Stimulated activated naive B cell treated with anti-CD40 and anti-IgM and Interleukin-4, amounts not matched to agents 10 μg/mL and 1 μg/mL and 100 μg/mL, for 72 hours (primary cell): Measurements from ENCODE around the gene IL17RC.
"Not testable (repeated sequence)": the region's sequence is repeated elsewhere in the genome, so short reads cannot be mapped to it uniquely, and the experiment has no call there.

Experiments
- ATAC-seq, 2 donors: fragments of 150-1000 bp; cut with Tn5 transposase; replicated peaks; 2 replicates each; pipeline ENCODE4 v1.10.0; 2021; ENCODE audit warnings: moderate library complexity in 1 of 2
- DNase-seq: peaks from one replicate; pipeline ENCODE4 v3.0.0; 2021
- H3K27ac Mint-ChIP-seq: one replicate; pipeline ENCODE4 v1.8.0; 2022; ENCODE audit warnings: mild to moderate bottlenecking, mixed read lengths
- H3K27me3 Mint-ChIP-seq, 2 donors: one replicate each; pipeline ENCODE4 v1.8.0; 2022; ENCODE audit warnings: mixed read lengths in 2 of 2
- H3K36me3 Mint-ChIP-seq, 2 donors: one replicate each; pipeline ENCODE4 v1.8.0; 2022; ENCODE audit warnings: mixed read lengths in 2 of 2, mild to moderate bottlenecking in 1 of 2
- H3K4me1 Mint-ChIP-seq, 2 donors: one replicate each; pipeline ENCODE4 v1.8.0; 2022; ENCODE audit warnings: mixed read lengths in 2 of 2, mild to moderate bottlenecking in 1 of 2
- H3K4me3 Mint-ChIP-seq, 2 donors: one replicate each; pipeline ENCODE4 v1.8.0; 2022; ENCODE audit warnings: mild to moderate bottlenecking in 2 of 2, mixed read lengths in 2 of 2, moderate library complexity in 1 of 2
- H3K9me3 Mint-ChIP-seq, 2 donors: one replicate each; pipeline ENCODE4 v1.8.0; 2022; ENCODE audit warnings: mixed read lengths in 2 of 2, mild to moderate bottlenecking in 1 of 2

Gene IL17RC

GRCh38 chr3:9900965-9901415 lies 15.9 kb upstream of the IL17RC start:
- peaks cover 17 to 34% of the 10 kb centered on the region in 2 donors for H3K4me1 Mint-ChIP-seq
- not testable (repeated sequence) for DNase-seq, ATAC-seq, H3K36me3 Mint-ChIP-seq, H3K27me3 Mint-ChIP-seq, H3K4me3 Mint-ChIP-seq, H3K27ac Mint-ChIP-seq, H3K9me3 Mint-ChIP-seq

GRCh38 chr3:9901967-9902366 lies 14.9 kb upstream of the IL17RC start:
- H3K27ac Mint-ChIP-seq = no peak overlapping the region
- no peak for ATAC-seq
- H3K4me1 Mint-ChIP-seq = peaks cover 15 to 34% of the 10 kb centered on the region in 2 donors
- peaks cover 0 to 6% of the 10 kb centered on the region in 2 donors for H3K27me3 Mint-ChIP-seq
- peaks cover 0 to 5% of the 10 kb centered on the region in 2 donors for H3K36me3 Mint-ChIP-seq
- DNase-seq = no peak
- H3K4me3 Mint-ChIP-seq = no peak overlapping the region
- H3K9me3 Mint-ChIP-seq = no peaks in the 10 kb centered on the region

GRCh38 chr3:9902372-9903237 lies 14.3 kb upstream of the IL17RC start, which contains the start of gene IL17RE:
Gene IL17RE (plus strand): TSS chr3:9902848. CDS start chr3:9902933, 85 bp downstream.
- Mint-ChIP-seq H3K27ac (no peak within 1 kb of the TSS), H3K36me3 (peaks cover 0 to 5% of the 10 kb centered on the region in 2 donors), H3K4me1 (peaks cover 13 to 31% of the 10 kb centered on the region in 2 donors), H3K4me3 (no peak within 1 kb of the TSS), H3K9me3 (no peaks in the 10 kb centered on the region), H3K27me3 (peaks cover 0 to 6% of the 10 kb centered on the region in 2 donors)
- no peak for ATAC-seq
- no peak for DNase-seq

- DNase-seq (no peak), ATAC-seq (no peak)
- H3K4me1 Mint-ChIP-seq = peaks cover 9 to 25% of the 10 kb centered on the region in 2 donors
- H3K27ac Mint-ChIP-seq = no peak overlapping the region
- H3K27me3 Mint-ChIP-seq = peaks cover 0 to 6% of the 10 kb centered on the region in 2 donors
- H3K9me3 Mint-ChIP-seq = no peaks in the 10 kb centered on the region
- no peak overlapping the region for H3K4me3 Mint-ChIP-seq
- H3K36me3 Mint-ChIP-seq = peaks cover 0 to 2% of the 10 kb centered on the region in 2 donors
Measured at GRCh38 chr3:9903238-9903624, 13.7 kb upstream of the IL17RC start.

- Mint-ChIP-seq H3K4me3 (no peak overlapping the region), H3K27me3 (peaks cover 0 to 6% of the 10 kb centered on the region in 2 donors), H3K9me3 (no peaks in the 10 kb centered on the region), H3K4me1 (peaks cover 6 to 18% of the 10 kb centered on the region in 2 donors), H3K36me3 (no peaks in the 10 kb centered on the region), H3K27ac (no peak overlapping the region)
- DNase-seq (no peak), ATAC-seq (no peak)
Measured at GRCh38 chr3:9903904-9904303, 13.0 kb upstream of the IL17RC start.

GRCh38 chr3:9906480-9906879 lies 10.4 kb upstream of the IL17RC start:
- H3K4me1 Mint-ChIP-seq = peaks cover 14 to 26% of the 10 kb centered on the region in 2 donors
- H3K4me3 Mint-ChIP-seq = no peak overlapping the region
- ATAC-seq (no peak), DNase-seq (no peak)
- peaks cover 0 to 3% of the 10 kb centered on the region in 2 donors for H3K36me3 Mint-ChIP-seq
- no peak overlapping the region for H3K27ac Mint-ChIP-seq
- H3K9me3 Mint-ChIP-seq = no peaks in the 10 kb centered on the region
- peaks cover 4 to 9% of the 10 kb centered on the region in 2 donors for H3K27me3 Mint-ChIP-seq

GRCh38 chr3:9908286-9908685 lies 8.6 kb upstream of the IL17RC start:
- ATAC-seq = no peak

GRCh38 chr3:9909221-9910013 lies 7.5 kb upstream of the IL17RC start:
- DNase-seq (no peak), ATAC-seq (peak; percentile 65 to 67)
- Mint-ChIP-seq H3K4me1 (peaks cover 8 to 11% of the 10 kb centered on the region in 2 donors), H3K36me3 (peaks cover 3 to 6% of the 10 kb centered on the region in 2 donors), H3K27ac (no peak overlapping the region), H3K27me3 (peaks cover 13 to 18% of the 10 kb centered on the region in 2 donors), H3K9me3 (no peaks in the 10 kb centered on the region), H3K4me3 (no peak overlapping the region)

More at GRCh38 chr3:9908286-9908685, 8.6 kb upstream of the IL17RC start:
- H3K36me3 Mint-ChIP-seq = peaks cover 3 to 6% of the 10 kb centered on the region in 2 donors
- H3K9me3 Mint-ChIP-seq = no peaks in the 10 kb centered on the region
- DNase-seq = no peak
- H3K4me3 Mint-ChIP-seq = no peak overlapping the region
- peaks cover 10 to 14% of the 10 kb centered on the region in 2 donors for H3K4me1 Mint-ChIP-seq
- no peak overlapping the region for H3K27ac Mint-ChIP-seq
- peaks cover 10 to 17% of the 10 kb centered on the region in 2 donors for H3K27me3 Mint-ChIP-seq

GRCh38 chr3:9911863-9912262 lies 5.0 kb upstream of the IL17RC start:
- ATAC-seq (no peak), DNase-seq (no peak)
- Mint-ChIP-seq H3K36me3 (peaks cover 3 to 6% of the 10 kb centered on the region in 2 donors), H3K9me3 (no peaks in the 10 kb centered on the region), H3K4me3 (no peak overlapping the region), H3K27ac (no peak overlapping the region), H3K4me1 (peaks cover 20 to 31% of the 10 kb centered on the region in 2 donors), H3K27me3 (peaks cover 18 to 31% of the 10 kb centered on the region in 2 donors)

- Mint-ChIP-seq H3K27ac (no peak overlapping the region), H3K4me1 (peaks cover 21 to 34% of the 10 kb centered on the region in 2 donors), H3K27me3 (peaks cover 18 to 31% of the 10 kb centered on the region in 2 donors), H3K4me3 (no peak overlapping the region), H3K9me3 (no peaks in the 10 kb centered on the region), H3K36me3 (peaks cover 3 to 6% of the 10 kb centered on the region in 2 donors)
- DNase-seq (no peak), ATAC-seq (no peak)
Measured at GRCh38 chr3:9912294-9912935, 4.5 kb upstream of the IL17RC start.

GRCh38 chr3:9913601-9914000 lies 3.3 kb upstream of the IL17RC start:
- peaks cover 3 to 6% of the 10 kb centered on the region in 2 donors for H3K36me3 Mint-ChIP-seq

GRCh38 chr3:9914011-9914410 lies 2.9 kb upstream of the IL17RC start:
- DNase-seq = no peak
- ATAC-seq = no peak
- H3K4me3 Mint-ChIP-seq = no peak overlapping the region
- H3K4me1 Mint-ChIP-seq = peaks cover 20 to 33% of the 10 kb centered on the region in 2 donors
- H3K27ac Mint-ChIP-seq = no peak overlapping the region
- H3K9me3 Mint-ChIP-seq = no peaks in the 10 kb centered on the region
- peaks cover 3 to 6% of the 10 kb centered on the region in 2 donors for H3K36me3 Mint-ChIP-seq
- peaks cover 18 to 31% of the 10 kb centered on the region in 2 donors for H3K27me3 Mint-ChIP-seq

More at GRCh38 chr3:9913601-9914000, 3.3 kb upstream of the IL17RC start:
- Mint-ChIP-seq H3K27me3 (peaks cover 18 to 31% of the 10 kb centered on the region in 2 donors), H3K4me1 (peaks cover 21 to 34% of the 10 kb centered on the region in 2 donors), H3K9me3 (no peaks in the 10 kb centered on the region), H3K4me3 (no peak overlapping the region), H3K27ac (no peak overlapping the region)
- DNase-seq (no peak), ATAC-seq (no peak)

GRCh38 chr3:9914559-9915253 lies 2.2 kb upstream of the IL17RC start:
- Mint-ChIP-seq H3K36me3 (peaks cover 3 to 5% of the 10 kb centered on the region in 2 donors), H3K4me1 (peaks cover 14 to 26% of the 10 kb centered on the region in 2 donors), H3K27me3 (peaks cover 18 to 31% of the 10 kb centered on the region in 2 donors), H3K27ac (no peak overlapping the region), H3K4me3 (peak overlapping the region; percentile 66 to 82), H3K9me3 (no peaks in the 10 kb centered on the region)
- DNase-seq (no peak), ATAC-seq (peak; percentile 10 to 17)
